HG02885 (cell line): Measurements from ENCODE around the gene NHLH2.

ENCODE experiments used
- ATAC-seq: cut with Tn5 transposase; IDR thresholded peaks from one replicate; pipeline ENCODE4 v1.9.1; 2021; ENCODE audit warnings: mild to moderate bottlenecking; ENCODE audit not compliant: unreplicated experiment, poor library complexity

The NHLH2 gene

GRCh38 chr1:115840605-115841460, at the start of gene NHLH2:
TSS of gene NHLH2 (minus strand) at chr1:115841126. CDS start at chr1:115838372, 2,754 bp downstream.
- ATAC-seq, result no peak

- ATAC-seq, result no peak
These were observed 49.7 kb upstream of the NHLH2 start for GRCh38 chr1:115890580-115890979.

- no peak for ATAC-seq
These were observed 48.0 kb upstream of the NHLH2 start for GRCh38 chr1:115888976-115889375.

GRCh38 chr1:115882913-115883902, 42.3 kb upstream of the NHLH2 start:
- no peak for ATAC-seq

GRCh38 chr1:115880981-115881672, 40.2 kb upstream of the NHLH2 start:
- ATAC-seq, result no peak

- no peak for ATAC-seq
These were observed 39.1 kb upstream of the NHLH2 start for GRCh38 chr1:115879977-115880376.

GRCh38 chr1:115877511-115877910, 36.6 kb upstream of the NHLH2 start:
- no peak for ATAC-seq

GRCh38 chr1:115874904-115875303, 34.0 kb upstream of the NHLH2 start:
- ATAC-seq, result no peak

- ATAC-seq, result no peak
These were observed 33.6 kb upstream of the NHLH2 start for GRCh38 chr1:115874497-115874896.

GRCh38 chr1:115873184-115873583, 32.3 kb upstream of the NHLH2 start:
- no peak for ATAC-seq

- ATAC-seq, result no peak
These were observed 28.1 kb upstream of the NHLH2 start for GRCh38 chr1:115869064-115869463.

GRCh38 chr1:115867216-115867615, 26.3 kb upstream of the NHLH2 start:
- ATAC-seq, result no peak

GRCh38 chr1:115865704-115866380, 24.9 kb upstream of the NHLH2 start:
- no peak for ATAC-seq

- no peak for ATAC-seq
These were observed 21.5 kb upstream of the NHLH2 start for GRCh38 chr1:115862403-115862802.

- no peak for ATAC-seq
These were observed 13.1 kb upstream of the NHLH2 start for GRCh38 chr1:115854005-115854404.

GRCh38 chr1:115850937-115851336, 10.0 kb upstream of the NHLH2 start:
- ATAC-seq, result no peak

- ATAC-seq, result no peak
These were observed 6.9 kb upstream of the NHLH2 start for GRCh38 chr1:115847787-115848186.

GRCh38 chr1:115842948-115843347, 2.0 kb upstream of the NHLH2 start:
- ATAC-seq, result no peak

GRCh38 chr1:115839679-115840237, 1.2 kb downstream of the NHLH2 start:
- no peak for ATAC-seq
